ENCODE data around the gene NNAT.
A peak's percentile ranks its signal among the peaks of the same experiment; 100 is the strongest.

NNAT gene

GRCh38 chr20:37533154-37533715 lies 12.2 kb downstream of the NNAT start:
- TF ChIP-seq, protein P1, sequence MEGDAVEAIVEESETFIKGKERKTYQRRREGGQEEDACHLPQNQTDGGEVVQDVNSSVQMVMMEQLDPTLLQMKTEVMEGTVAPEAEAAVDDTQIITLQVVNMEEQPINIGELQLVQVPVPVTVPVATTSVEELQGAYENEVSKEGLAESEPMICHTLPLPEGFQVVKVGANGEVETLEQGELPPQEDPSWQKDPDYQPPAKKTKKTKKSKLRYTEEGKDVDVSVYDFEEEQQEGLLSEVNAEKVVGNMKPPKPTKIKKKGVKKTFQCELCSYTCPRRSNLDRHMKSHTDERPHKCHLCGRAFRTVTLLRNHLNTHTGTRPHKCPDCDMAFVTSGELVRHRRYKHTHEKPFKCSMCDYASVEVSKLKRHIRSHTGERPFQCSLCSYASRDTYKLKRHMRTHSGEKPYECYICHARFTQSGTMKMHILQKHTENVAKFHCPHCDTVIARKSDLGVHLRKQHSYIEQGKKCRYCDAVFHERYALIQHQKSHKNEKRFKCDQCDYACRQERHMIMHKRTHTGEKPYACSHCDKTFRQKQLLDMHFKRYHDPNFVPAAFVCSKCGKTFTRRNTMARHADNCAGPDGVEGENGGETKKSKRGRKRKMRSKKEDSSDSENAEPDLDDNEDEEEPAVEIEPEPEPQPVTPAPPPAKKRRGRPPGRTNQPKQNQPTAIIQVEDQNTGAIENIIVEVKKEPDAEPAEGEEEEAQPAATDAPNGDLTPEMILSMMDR (conservative IDR thresholded peaks at IDR 0.05; ENCODE audit: low read depth, low read length): no peak
- Histone ChIP-seq H3K4me3 (IDR thresholded peaks at IDR 0.05; ENCODE audit: insufficient read depth, low read depth, low read length) (no peak overlapping the region), H3K9ac (no peak overlapping the region), H4K20me1 (ENCODE audit: insufficient read depth) (no peaks in the 10 kb centered on the region), H3K36me3 (ENCODE audit: insufficient read depth) (no peaks in the 10 kb centered on the region), H3K4me2 (no peak overlapping the region), H3K27ac (no peak overlapping the region), H2AFZ (ENCODE audit: low read depth) (no peak overlapping the region), H3K4me1 (ENCODE audit: low read depth, poor library complexity, severe bottlenecking) (peaks cover 24% of the 10 kb centered on the region), H3K79me2 (ENCODE audit: insufficient read depth, low read depth) (no peaks in the 10 kb centered on the region), H3K27me3 (ENCODE audit: insufficient read depth, low read depth) (no peaks in the 10 kb centered on the region)

DNA sequence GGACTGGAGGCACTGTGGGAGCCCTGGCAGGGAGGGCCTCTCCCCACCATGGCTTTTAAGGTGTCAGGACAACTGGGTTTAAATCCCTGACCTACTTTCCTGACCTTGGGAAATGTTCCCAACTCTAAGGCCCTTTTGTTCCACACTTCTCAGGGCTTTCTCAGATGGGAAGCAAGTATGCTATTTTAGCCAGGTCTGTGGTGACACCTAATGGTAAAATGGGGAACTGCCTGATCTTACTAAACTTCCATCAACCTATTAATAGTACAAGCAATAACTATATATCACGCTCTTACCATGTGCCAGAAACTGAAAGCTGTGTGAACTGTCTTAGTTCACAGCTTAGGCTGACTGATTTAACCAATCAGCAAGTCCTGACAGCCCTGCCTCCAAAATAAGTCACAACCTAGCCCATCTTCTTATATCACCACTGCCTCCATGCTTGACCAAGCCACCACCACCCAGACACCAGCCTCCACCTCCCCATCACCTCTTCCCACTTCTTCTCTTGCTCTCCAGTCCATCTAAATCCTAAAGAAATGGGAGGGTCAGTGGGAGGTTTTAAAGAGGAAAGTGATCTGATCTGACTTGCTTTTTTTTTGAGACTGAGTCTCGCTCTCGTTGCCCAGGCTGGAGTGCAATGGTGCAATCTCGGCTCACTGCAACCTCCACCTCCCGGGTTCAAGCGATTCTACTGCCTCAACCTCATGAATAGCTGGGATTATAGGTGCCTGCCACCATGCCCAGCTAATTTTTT lies 13.5 kb downstream of the NNAT start:
- H2AFZ ChIP-seq (ENCODE audit: low read depth): peak overlapping the region; percentile 61

DNA sequence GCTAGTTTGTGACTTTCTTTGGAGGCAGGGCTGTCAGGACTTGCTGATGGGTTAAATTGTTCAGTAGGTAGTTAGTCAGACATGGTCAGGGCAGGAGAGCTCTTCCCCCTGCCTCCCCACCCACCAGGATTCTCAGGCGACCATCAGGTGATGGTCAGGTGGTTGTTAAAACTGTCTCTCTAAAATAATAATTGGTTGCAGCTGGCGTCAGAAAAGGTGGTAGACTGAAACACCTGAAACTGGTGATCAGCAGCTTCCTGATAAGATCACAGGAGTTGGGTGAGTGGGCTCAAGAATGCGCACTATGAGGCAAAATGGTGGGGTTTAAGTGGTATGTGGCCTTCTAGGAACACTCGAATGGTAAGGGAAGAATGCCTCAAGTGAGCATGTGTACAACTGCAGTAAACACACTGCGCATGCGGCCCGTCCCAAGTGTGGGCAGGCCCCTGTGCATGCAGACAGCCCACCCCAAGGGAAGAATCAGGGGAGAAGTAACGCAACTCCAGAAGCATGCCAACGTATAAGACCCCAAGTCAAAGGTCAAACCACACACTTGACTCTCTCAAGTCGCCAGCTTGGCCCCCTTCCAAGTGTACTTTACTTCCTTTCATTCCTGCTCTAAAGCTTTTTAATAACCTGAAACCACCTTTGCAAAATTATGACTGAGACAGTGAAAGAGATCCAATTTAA lies 14.5 kb downstream of the NNAT start:
- Histone ChIP-seq H3K27ac (no peak overlapping the region), H3K4me1 (ENCODE audit: low read depth, poor library complexity, severe bottlenecking) (peaks cover 17% of the 10 kb centered on the region), H3K9ac (no peak overlapping the region), H3K36me3 (ENCODE audit: insufficient read depth) (no peaks in the 10 kb centered on the region), H3K27me3 (ENCODE audit: insufficient read depth, low read depth) (no peaks in the 10 kb centered on the region), H3K4me3 (IDR thresholded peaks at IDR 0.05; ENCODE audit: insufficient read depth, low read depth, low read length) (no peak overlapping the region), H4K20me1 (ENCODE audit: insufficient read depth) (no peaks in the 10 kb centered on the region), H3K4me2 (no peak overlapping the region), H2AFZ (ENCODE audit: low read depth) (no peak overlapping the region), H3K79me2 (ENCODE audit: insufficient read depth, low read depth) (no peaks in the 10 kb centered on the region)
- TF ChIP-seq, protein P1 (conservative IDR thresholded peaks at IDR 0.05; ENCODE audit: low read depth, low read length): no peak

More for the DNA sequence above, 13.5 kb downstream of the NNAT start:
- Histone ChIP-seq H3K79me2 (ENCODE audit: insufficient read depth, low read depth) (no peaks in the 10 kb centered on the region), H3K4me2 (peak overlapping the region; percentile 62), H3K4me1 (ENCODE audit: low read depth, poor library complexity, severe bottlenecking) (peaks cover 17% of the 10 kb centered on the region), H4K20me1 (ENCODE audit: insufficient read depth) (no peaks in the 10 kb centered on the region), H3K4me3 (IDR thresholded peaks at IDR 0.05; ENCODE audit: insufficient read depth, low read depth, low read length) (no peak overlapping the region), H3K27me3 (ENCODE audit: insufficient read depth, low read depth) (no peaks in the 10 kb centered on the region), H3K36me3 (ENCODE audit: insufficient read depth) (no peaks in the 10 kb centered on the region), H3K27ac (0 out of 2 replicates have a peak overlapping the region, but pooled peaks have one; percentile 18), H3K9ac (no peak overlapping the region)
- TF ChIP-seq, protein P1 (conservative IDR thresholded peaks at IDR 0.05; ENCODE audit: low read depth, low read length): peak; percentile 94

DNA sequence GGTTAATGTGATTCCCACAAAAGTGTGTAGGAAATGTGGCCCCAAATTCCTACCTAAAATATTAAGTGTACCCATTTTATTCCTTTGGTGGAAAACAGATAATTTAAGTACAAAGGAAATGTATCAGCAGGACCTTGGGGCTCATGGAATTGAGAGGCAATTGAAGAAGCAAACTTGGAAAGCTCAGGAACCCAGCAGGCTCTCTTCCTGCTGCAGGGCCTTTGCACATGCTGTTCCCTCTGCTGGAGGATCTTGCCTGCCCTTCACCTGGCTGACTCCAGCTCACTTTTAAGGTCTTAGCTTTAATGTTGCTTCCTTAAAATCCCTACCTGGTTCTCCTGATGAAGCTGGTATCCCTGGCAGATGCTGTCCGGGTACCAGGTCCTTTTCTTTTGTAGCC lies 16.5 kb downstream of the NNAT start:
- TF ChIP-seq, protein P1 (conservative IDR thresholded peaks at IDR 0.05; ENCODE audit: low read depth, low read length): no peak
- Histone ChIP-seq H3K36me3 (ENCODE audit: insufficient read depth) (no peaks in the 10 kb centered on the region), H4K20me1 (ENCODE audit: insufficient read depth) (no peaks in the 10 kb centered on the region), H3K79me2 (ENCODE audit: insufficient read depth, low read depth) (no peaks in the 10 kb centered on the region), H2AFZ (ENCODE audit: low read depth) (no peak overlapping the region), H3K4me1 (ENCODE audit: low read depth, poor library complexity, severe bottlenecking) (peaks cover 17% of the 10 kb centered on the region), H3K4me2 (no peak overlapping the region), H3K4me3 (IDR thresholded peaks at IDR 0.05; ENCODE audit: insufficient read depth, low read depth, low read length) (no peak overlapping the region), H3K9ac (no peak overlapping the region), H3K27ac (no peak overlapping the region), H3K27me3 (ENCODE audit: insufficient read depth, low read depth) (no peaks in the 10 kb centered on the region)
